ENCODE measurements around the gene EXOC3. TPM values are rescaled to one million over a fixed set of nuclear protein-coding genes. Genes with fewer than 3 reads are reported as not detected.

Gene EXOC3
- total RNA-seq, 1 experiment from 2014 or later, result 155 TPM

DNA sequence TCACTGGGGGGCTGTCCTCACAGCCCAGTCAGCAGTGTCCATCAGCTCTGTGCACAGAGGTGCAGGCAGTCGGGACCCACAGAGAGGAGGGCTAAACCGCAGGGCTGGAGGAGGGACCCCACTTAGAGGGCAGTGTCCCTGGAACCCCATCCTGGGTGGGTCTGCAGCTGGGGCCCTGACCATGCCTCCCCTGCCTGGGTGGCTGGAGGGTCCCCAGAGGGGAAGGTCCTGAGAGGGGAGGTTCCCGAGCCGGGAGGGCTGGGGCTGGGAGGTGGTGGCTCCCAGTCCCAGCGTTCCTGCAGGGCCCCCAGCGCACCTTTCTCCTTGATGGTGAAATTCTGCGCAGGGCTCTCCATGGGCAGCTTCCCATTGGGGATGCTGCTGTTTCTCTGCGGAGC is 32.7 kb downstream of the EXOC3 start:
- H4K20me1 ChIP-seq (ENCODE audit: insufficient read depth), result peaks cover 24% of the 10 kb centered on the region
- no peak for DNase-seq
- no peaks in the 10 kb centered on the region for H3K27me3 ChIP-seq (ENCODE audit: insufficient read depth, low read depth)
- H3F3A ChIP-seq (ENCODE audit: insufficient read depth, low read depth), result peaks cover 10% of the 10 kb centered on the region
- peaks cover 23% of the 10 kb centered on the region for H3K4me1 ChIP-seq (replicated peaks; ENCODE audit: insufficient read depth)
- peaks cover 20% of the 10 kb centered on the region for H3K79me2 ChIP-seq (ENCODE audit: low read depth)
- H2AFZ ChIP-seq, result no peak overlapping the region
- BruUV-seq (replicated peaks), result TSS peak; percentile 7
- H3K4me3 ChIP-seq, result no peak overlapping the region
- CTCF ChIA-PET, result no interaction called here
- no peak for TF ChIP-seq EZH2 (IDR thresholded peaks at IDR 0.05; ENCODE audit: low read depth)
- TF ChIP-seq, protein P1, sequence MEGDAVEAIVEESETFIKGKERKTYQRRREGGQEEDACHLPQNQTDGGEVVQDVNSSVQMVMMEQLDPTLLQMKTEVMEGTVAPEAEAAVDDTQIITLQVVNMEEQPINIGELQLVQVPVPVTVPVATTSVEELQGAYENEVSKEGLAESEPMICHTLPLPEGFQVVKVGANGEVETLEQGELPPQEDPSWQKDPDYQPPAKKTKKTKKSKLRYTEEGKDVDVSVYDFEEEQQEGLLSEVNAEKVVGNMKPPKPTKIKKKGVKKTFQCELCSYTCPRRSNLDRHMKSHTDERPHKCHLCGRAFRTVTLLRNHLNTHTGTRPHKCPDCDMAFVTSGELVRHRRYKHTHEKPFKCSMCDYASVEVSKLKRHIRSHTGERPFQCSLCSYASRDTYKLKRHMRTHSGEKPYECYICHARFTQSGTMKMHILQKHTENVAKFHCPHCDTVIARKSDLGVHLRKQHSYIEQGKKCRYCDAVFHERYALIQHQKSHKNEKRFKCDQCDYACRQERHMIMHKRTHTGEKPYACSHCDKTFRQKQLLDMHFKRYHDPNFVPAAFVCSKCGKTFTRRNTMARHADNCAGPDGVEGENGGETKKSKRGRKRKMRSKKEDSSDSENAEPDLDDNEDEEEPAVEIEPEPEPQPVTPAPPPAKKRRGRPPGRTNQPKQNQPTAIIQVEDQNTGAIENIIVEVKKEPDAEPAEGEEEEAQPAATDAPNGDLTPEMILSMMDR (conservative IDR thresholded peaks at IDR 0.05), result no peak
- H3K9me3 ChIP-seq (ENCODE audit: insufficient read depth, low read depth), result no peaks in the 10 kb centered on the region
- H3K4me2 ChIP-seq, result no peak overlapping the region
- H3K27ac ChIP-seq, result no peak overlapping the region
- no peaks in the 10 kb centered on the region for H3K9me2 ChIP-seq (ENCODE audit: insufficient read depth)
- POLR2A ChIA-PET (ENCODE audit: unreplicated experiment), result no interaction called here
- intact Hi-C loops (cut with micrococcal nuclease; ENCODE audit: unreplicated experiment), result no loop called here
- H3K36me3 ChIP-seq (ENCODE audit: low read depth), result no peaks in the 10 kb centered on the region

DNA sequence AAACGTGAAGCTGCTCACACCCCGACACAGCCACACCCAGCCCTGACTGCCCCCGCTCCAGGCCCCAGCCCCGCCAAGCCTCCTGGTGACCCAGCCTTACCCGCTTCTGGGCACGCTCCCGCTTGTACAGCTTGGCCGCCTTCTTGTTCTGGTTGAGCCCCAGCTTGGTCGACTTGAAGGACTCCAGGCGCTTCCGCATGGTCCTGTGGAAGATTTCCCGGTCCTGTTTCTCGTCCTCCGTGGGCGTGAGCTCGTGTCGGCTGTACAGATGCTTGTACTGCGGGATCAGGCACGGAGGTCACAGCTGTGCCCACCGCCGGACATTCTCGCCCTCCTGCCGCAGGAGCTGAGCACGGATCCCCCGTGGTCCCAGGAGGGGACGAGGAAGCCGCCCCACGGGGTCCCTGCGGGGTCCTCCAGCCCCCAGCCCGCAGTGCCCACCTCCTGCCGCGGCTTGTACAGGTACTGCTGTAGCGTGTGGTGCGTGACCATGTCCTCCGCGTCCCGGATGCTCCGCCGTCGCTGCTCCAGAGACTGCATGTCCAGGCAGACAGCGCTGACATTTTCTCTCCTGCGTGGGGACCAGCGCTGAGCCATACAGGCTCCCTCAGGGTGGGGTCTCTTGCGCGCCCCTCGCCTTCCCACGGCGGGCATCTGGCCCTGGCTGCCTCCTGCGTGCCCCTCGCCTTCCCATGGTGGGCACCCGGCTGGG is 33.3 kb downstream of the EXOC3 start:
- POLR2A ChIA-PET (ENCODE audit: unreplicated experiment), result no interaction called here
- Histone ChIP-seq H3K4me2 (no peak overlapping the region), H4K20me1 (ENCODE audit: insufficient read depth) (peaks cover 21% of the 10 kb centered on the region)

DNA sequence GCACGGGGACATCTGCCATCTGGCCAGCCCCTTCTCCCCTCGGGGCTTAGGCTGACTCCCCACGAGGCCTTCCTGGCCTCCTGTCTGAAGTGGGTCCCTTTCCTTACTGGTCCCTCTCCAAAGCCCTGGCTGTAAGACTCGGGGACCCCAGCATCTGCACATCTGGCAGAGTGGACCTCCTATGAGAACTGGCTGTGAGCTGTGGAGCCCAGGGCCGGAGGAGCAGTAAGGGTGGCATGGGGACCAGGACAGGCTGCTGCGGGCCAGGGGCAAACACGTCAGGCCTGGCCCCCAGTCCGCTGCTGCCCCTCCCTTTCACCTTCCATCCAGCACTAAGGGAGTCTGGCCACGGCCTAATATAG is 33.8 kb downstream of the EXOC3 start:
- no TSS peak for BruUV-seq (replicated peaks)

More for the DNA sequence above, 33.3 kb downstream of the EXOC3 start:
- Histone ChIP-seq H3K36me3 (ENCODE audit: low read depth) (no peaks in the 10 kb centered on the region), H3K27me3 (ENCODE audit: insufficient read depth, low read depth) (no peaks in the 10 kb centered on the region), H3K9me3 (ENCODE audit: insufficient read depth, low read depth) (no peaks in the 10 kb centered on the region), H3K79me2 (ENCODE audit: low read depth) (peaks cover 15% of the 10 kb centered on the region), H3F3A (ENCODE audit: insufficient read depth, low read depth) (peaks cover 14% of the 10 kb centered on the region), H3K27ac (no peak overlapping the region), H3K4me3 (no peak overlapping the region), H3K4me1 (replicated peaks; ENCODE audit: insufficient read depth) (peaks cover 21% of the 10 kb centered on the region), H2AFZ (no peak overlapping the region), H3K9me2 (ENCODE audit: insufficient read depth) (no peaks in the 10 kb centered on the region)
- intact Hi-C loops (cut with micrococcal nuclease; ENCODE audit: unreplicated experiment), result no loop called here
- no peak for DNase-seq
- TF ChIP-seq, protein P1 (conservative IDR thresholded peaks at IDR 0.05), result no peak
- no peak for TF ChIP-seq EZH2 (IDR thresholded peaks at IDR 0.05; ENCODE audit: low read depth)
- CTCF ChIA-PET, result no interaction called here
- BruUV-seq (replicated peaks), result no TSS peak

More for the DNA sequence above, 33.8 kb downstream of the EXOC3 start:
- no peaks in the 10 kb centered on the region for H3K9me2 ChIP-seq (ENCODE audit: insufficient read depth)
- TF ChIP-seq, protein P1 (conservative IDR thresholded peaks at IDR 0.05), result no peak
- no peak for TF ChIP-seq EZH2 (IDR thresholded peaks at IDR 0.05; ENCODE audit: low read depth)
- H2AFZ ChIP-seq, result no peak overlapping the region
- H3K4me3 ChIP-seq, result no peak overlapping the region
- no peak overlapping the region for H3K4me2 ChIP-seq
- no peaks in the 10 kb centered on the region for H3K36me3 ChIP-seq (ENCODE audit: low read depth)
- H3K27me3 ChIP-seq (ENCODE audit: insufficient read depth, low read depth), result no peaks in the 10 kb centered on the region
- POLR2A ChIA-PET (ENCODE audit: unreplicated experiment), result no interaction called here
- intact Hi-C loops (cut with micrococcal nuclease; ENCODE audit: unreplicated experiment), result no loop called here
- CTCF ChIA-PET, result no interaction called here
- no peak overlapping the region for H3K27ac ChIP-seq
- H3K9me3 ChIP-seq (ENCODE audit: insufficient read depth, low read depth), result no peaks in the 10 kb centered on the region
- peaks cover 10% of the 10 kb centered on the region for H3F3A ChIP-seq (ENCODE audit: insufficient read depth, low read depth)
- no peak for DNase-seq
- peaks cover 16% of the 10 kb centered on the region for H4K20me1 ChIP-seq (ENCODE audit: insufficient read depth)
- H3K79me2 ChIP-seq (ENCODE audit: low read depth), result peaks cover 10% of the 10 kb centered on the region
- peaks cover 15% of the 10 kb centered on the region for H3K4me1 ChIP-seq (replicated peaks; ENCODE audit: insufficient read depth)

Data from PC-9 (cell line).